GM23248 (cell line): ENCODE results near the gene SMPDL3B. TPM values are rescaled to one million over a fixed set of nuclear protein-coding genes. Genes with fewer than 3 reads are reported as not detected.

Experiments used
- DNase-seq: peaks from one replicate; pipeline ENCODE4 v3.0.0-alpha.2; 2015
- H2AFZ ChIP-seq: fragments of 200-600 bp; sonication (generic); 2 replicates; pipeline ENCODE4 v1.6.1; 2016; ENCODE audit warnings: antibody characterized with exemption
- H3F3A ChIP-seq: fragments of 200-600 bp; sonication (generic); 2 replicates; pipeline ENCODE4 v1.6.1; 2016; ENCODE audit warnings: mild to moderate bottlenecking, antibody characterized with exemption, mixed run types; ENCODE audit not compliant: insufficient read depth
- H3K27ac ChIP-seq: fragments of 200-600 bp; sonication (generic); 2 replicates; pipeline ENCODE4 v1.5.1; 2016; ENCODE audit warnings: mild to moderate bottlenecking
- H3K27me3 ChIP-seq: fragments of 200-600 bp; sonication (generic); replicated peaks from 2 replicates; pipeline ENCODE4 v1.6.1; 2016; ENCODE audit warnings: mild to moderate bottlenecking; ENCODE audit not compliant: insufficient read depth
- H3K36me3 ChIP-seq: fragments of 200-600 bp; sonication (generic); 2 replicates; pipeline ENCODE4 v1.6.1; 2016; ENCODE audit warnings: low read depth, mild to moderate bottlenecking
- H3K4me1 ChIP-seq: fragments of 200-600 bp; sonication (generic); 2 replicates; pipeline ENCODE4 v1.6.1; 2016; ENCODE audit warnings: mild to moderate bottlenecking; ENCODE audit not compliant: insufficient read depth
- H3K4me2 ChIP-seq: fragments of 200-600 bp; sonication (generic); one replicate; pipeline ENCODE4 v1.6.1; 2016; ENCODE audit warnings: mild to moderate bottlenecking; ENCODE audit not compliant: unreplicated experiment
- H3K4me3 ChIP-seq: fragments of 200-600 bp; sonication (generic); 2 replicates; pipeline ENCODE4 v1.5.1; 2016; ENCODE audit warnings: mild to moderate bottlenecking
- H3K79me2 ChIP-seq: fragments of 200-600 bp; sonication (generic); 2 replicates; pipeline ENCODE4 v1.6.1; 2016; ENCODE audit warnings: mild to moderate bottlenecking; ENCODE audit not compliant: insufficient read depth
- H3K9ac ChIP-seq: fragments of 200-600 bp; sonication (generic); 2 replicates; pipeline ENCODE4 v1.6.1; 2016; ENCODE audit warnings: mild to moderate bottlenecking
- H3K9me2 ChIP-seq: fragments of 200-600 bp; sonication (generic); 2 replicates; pipeline ENCODE4 v1.6.1; 2016; ENCODE audit warnings: mixed run types, mild to moderate bottlenecking, moderate library complexity; ENCODE audit not compliant: insufficient read depth
- H3K9me3 ChIP-seq: fragments of 200-600 bp; sonication (generic); one replicate; pipeline ENCODE4 v1.6.1; 2017; ENCODE audit warnings: low read depth
- H4K20me1 ChIP-seq: fragments of 200-600 bp; sonication (generic); 2 replicates; pipeline ENCODE4 v1.6.0; 2016; ENCODE audit not compliant: insufficient read depth
- EZH2 ChIP-seq: fragments of 200-600 bp; sonication (generic); IDR thresholded peaks from 2 replicates; pipeline ENCODE4 v1.6.1; 2018; ENCODE audit warnings: antibody characterized with exemption, mild to moderate bottlenecking; ENCODE audit not compliant: insufficient read depth, poor library complexity, severe bottlenecking
- EZH2phosphoT487 ChIP-seq: fragments of 200-600 bp; sonication (generic); IDR thresholded peaks from 2 replicates; pipeline ENCODE4 v1.6.1; 2018; ENCODE audit warnings: antibody characterized with exemption, moderate library complexity, mild to moderate bottlenecking, low read depth; ENCODE audit not compliant: insufficient read depth
- WGBS, 2 experiments: methylation state at CpG; one replicate each; pipeline ENCODE4 v1.1.6; 2015 to 2017; ENCODE audit warnings: low lambda C conversion rate in 2 of 2, low coverage in 1 of 2; ENCODE audit errors: missing lambda C conversion rate in 2 of 2; 5-methylcytosine and 5-hydroxymethylcytosine counted together
- in situ Hi-C: fragments of 300-500 bp; cut with MboI; formaldehyde crosslinking; loops from 2 replicates; pipeline ENCODE4 v1.15.0; 2020
- polyA plus RNA-seq: library from polyadenylated mRNA; unstranded; fragments of >200 nt; fragmentation: Nextera tagmentation; extraction: Ambion mirVana; gene quantifications from 2 replicates; pipeline ENCODE4 v1.2.1, GENCODE V29; 2016
- total RNA-seq: library from RNA; depleted of rRNA; stranded (reverse); fragments of >200 nt; shearing (Covaris generic); gene quantifications from 2 replicates; pipeline ENCODE4 v1.2.3, GENCODE V29; 2014

Gene SMPDL3B
- total and polyA plus RNA-seq, 2 experiments from 2014 or later = not detected

DNA sequence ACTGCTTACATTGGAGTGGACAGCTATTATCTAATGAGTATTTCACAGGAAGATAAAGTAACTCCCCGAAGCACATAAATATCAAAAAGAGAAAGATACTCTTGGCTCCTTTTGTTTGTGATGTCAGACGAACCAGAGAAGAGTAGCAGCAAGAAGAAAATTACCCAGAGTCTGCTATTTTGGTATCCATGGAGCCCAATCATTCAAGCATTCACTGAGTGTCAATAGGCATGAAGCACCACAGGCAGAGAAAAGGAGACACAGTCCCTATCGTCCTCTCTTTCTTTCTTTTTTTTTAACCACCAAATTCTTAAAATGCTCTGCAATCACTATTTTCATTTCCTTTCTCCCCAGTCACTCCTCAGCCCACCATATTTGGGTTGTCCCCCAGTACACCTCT, 40.3 kb upstream of the SMPDL3B start:
- WGBS, 2 experiments = 69 to 83% methylated on average over 3 of the region's 3 CpGs
- in situ Hi-C loops = no loop called here
- peaks cover 36% of the 10 kb centered on the region for H3K36me3 ChIP-seq

DNA sequence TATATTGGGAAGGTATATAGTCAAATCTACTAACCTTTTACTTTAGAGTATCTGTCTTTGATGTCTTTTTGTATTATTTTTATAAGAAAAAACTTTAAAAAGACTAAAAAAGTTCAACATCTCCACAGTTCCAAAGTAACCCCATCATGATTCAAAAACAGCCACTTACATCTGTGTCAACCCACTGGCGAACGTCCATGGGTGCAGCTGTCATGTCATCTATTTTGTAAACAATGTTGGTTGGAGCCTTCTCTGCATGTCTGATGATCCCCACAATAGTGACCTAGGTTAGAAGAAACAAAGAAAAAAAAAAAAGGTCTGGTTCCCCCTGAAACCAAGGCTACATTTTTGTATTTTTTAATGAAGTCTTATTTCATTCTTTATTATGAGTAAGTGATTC, 28.0 kb upstream of the SMPDL3B start:
- no peak overlapping the region for H3K27ac ChIP-seq
- in situ Hi-C loops = no loop called here
- no peak for DNase-seq

More for the DNA sequence above, 40.3 kb upstream of the SMPDL3B start:
- TF ChIP-seq EZH2 (no peak), EZH2phosphoT487 (no peak)
- no peak overlapping the region for H3K4me3 ChIP-seq
- DNase-seq = no peak
- no peaks in the 10 kb centered on the region for H3K9me3 ChIP-seq
- no peaks in the 10 kb centered on the region for H3K9me2 ChIP-seq
- peaks cover 12% of the 10 kb centered on the region for H3F3A ChIP-seq
- no peaks in the 10 kb centered on the region for H3K79me2 ChIP-seq
- no peak overlapping the region for H3K9ac ChIP-seq
- H3K27me3 ChIP-seq = no peaks in the 10 kb centered on the region
- H3K27ac ChIP-seq = no peak overlapping the region
- no peak overlapping the region for H3K4me2 ChIP-seq
- H2AFZ ChIP-seq = no peak overlapping the region
- no peaks in the 10 kb centered on the region for H4K20me1 ChIP-seq
- H3K4me1 ChIP-seq = no peaks in the 10 kb centered on the region

DNA sequence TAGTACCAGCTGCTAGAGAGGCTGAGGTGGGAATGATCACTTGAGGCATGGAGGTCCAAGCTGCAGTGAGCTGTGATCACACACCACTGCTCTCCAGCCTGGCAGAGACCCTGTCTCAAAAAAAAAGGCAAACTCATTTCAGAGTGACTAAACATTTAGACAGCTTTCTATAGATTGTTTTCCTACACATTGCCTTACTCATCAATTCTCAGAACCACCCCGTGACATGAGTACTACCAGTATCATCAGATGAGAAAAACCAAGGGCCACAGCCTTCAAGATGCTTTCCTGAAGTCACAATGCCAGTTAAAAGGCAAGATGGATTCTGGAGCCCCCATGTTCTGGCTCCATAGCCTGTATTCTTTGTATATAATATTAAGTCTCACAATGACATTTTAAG, 22.4 kb upstream of the SMPDL3B start:
- DNase-seq = no peak
- Histone ChIP-seq H3K27ac (no peak overlapping the region), H3K27me3 (no peaks in the 10 kb centered on the region), H3K4me3 (no peak overlapping the region), H3K4me1 (peaks cover 3% of the 10 kb centered on the region; the same call in 1 of the 2 replicates), H4K20me1 (no peaks in the 10 kb centered on the region), H2AFZ (no peak overlapping the region), H3K9me2 (no peaks in the 10 kb centered on the region), H3K4me2 (no peak overlapping the region), H3F3A (no peaks in the 10 kb centered on the region), H3K9me3 (no peaks in the 10 kb centered on the region), H3K79me2 (peaks cover 42% of the 10 kb centered on the region), H3K36me3 (peaks cover 5% of the 10 kb centered on the region; the same call in 1 of the 2 replicates), H3K9ac (no peak overlapping the region)
- 86 to 93% methylated on average over 1 of the region's 1 CpG for WGBS, 2 experiments
- in situ Hi-C loops = no loop called here
- no peak for TF ChIP-seq EZH2phosphoT487
- no peak for TF ChIP-seq EZH2

More for the DNA sequence above, 28.0 kb upstream of the SMPDL3B start:
- no peaks in the 10 kb centered on the region for H3K4me1 ChIP-seq
- H3F3A ChIP-seq = peaks cover 16% of the 10 kb centered on the region; the same call in 1 of the 2 replicates
- no peak overlapping the region for H3K9ac ChIP-seq
- no peaks in the 10 kb centered on the region for H4K20me1 ChIP-seq
- peaks cover 40% of the 10 kb centered on the region for H3K36me3 ChIP-seq
- no peak overlapping the region for H2AFZ ChIP-seq
- no peaks in the 10 kb centered on the region for H3K9me2 ChIP-seq
- 0 out of 2 replicates have a peak, but pooled peaks cover 17% of the 10 kb centered on the region for H3K79me2 ChIP-seq
- H3K9me3 ChIP-seq = no peaks in the 10 kb centered on the region
- 77 to 78% methylated on average over 2 of the region's 2 CpGs for WGBS, 2 experiments
- no peaks in the 10 kb centered on the region for H3K27me3 ChIP-seq
- TF ChIP-seq EZH2phosphoT487 (no peak), EZH2 (no peak)
- H3K4me3 ChIP-seq = no peak overlapping the region
- H3K4me2 ChIP-seq = no peak overlapping the region

DNA sequence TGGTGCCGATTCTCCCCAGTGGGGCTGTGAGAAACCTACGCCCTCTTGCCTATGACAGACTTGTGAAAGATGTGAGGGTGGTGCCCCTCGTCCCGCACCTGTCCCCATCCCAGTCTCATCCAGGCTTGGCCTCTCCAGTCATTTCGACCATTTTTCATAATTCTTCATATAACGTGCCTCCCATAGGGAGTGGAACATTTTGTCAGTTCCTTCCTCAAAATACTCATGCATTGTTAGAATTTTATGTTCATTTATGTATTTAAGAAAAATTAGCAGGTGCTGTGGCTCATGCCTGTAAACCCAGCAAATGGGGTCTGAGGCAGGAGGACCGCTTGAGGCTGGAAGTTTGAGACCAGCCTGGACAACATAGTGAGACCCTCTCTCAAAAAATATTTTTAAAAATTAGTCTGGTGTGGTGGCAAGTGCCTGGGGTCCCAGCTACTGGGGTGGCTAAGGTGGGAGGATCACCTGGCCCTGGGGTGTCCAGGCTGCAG, 19.7 kb upstream of the SMPDL3B start:
- H3F3A ChIP-seq = no peaks in the 10 kb centered on the region
- in situ Hi-C loops = no loop called here

DNA sequence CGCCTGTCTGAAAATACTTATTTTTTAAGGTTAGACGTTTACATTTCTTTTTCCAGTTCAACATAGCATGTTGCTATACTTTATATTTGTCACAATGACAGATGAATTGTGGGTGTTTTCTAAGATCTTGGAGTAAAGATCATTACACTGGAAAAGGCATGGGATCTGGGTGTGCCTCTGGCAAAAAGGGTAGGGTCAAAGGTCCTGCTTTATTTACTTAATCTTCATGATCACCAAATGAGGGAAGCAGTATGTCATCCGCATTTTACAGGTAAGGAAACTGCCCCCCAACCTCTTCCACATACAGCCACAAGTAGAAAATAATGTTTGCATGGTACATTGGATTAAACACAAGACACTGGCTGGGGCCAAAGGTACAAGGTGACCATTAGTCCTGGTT, 12.5 kb upstream of the SMPDL3B start:
- H3K79me2 ChIP-seq = no peaks in the 10 kb centered on the region
- no peaks in the 10 kb centered on the region for H3K9me3 ChIP-seq
- no peak overlapping the region for H3K9ac ChIP-seq
- no peak overlapping the region for H3K4me2 ChIP-seq
- no peaks in the 10 kb centered on the region for H4K20me1 ChIP-seq
- DNase-seq = no peak
- H3K4me3 ChIP-seq = no peak overlapping the region
- no peak overlapping the region for H3K27ac ChIP-seq
- H3K27me3 ChIP-seq = no peaks in the 10 kb centered on the region
- H3K36me3 ChIP-seq = no peaks in the 10 kb centered on the region
- 71 to 76% methylated on average over 3 of the region's 3 CpGs for WGBS, 2 experiments
- TF ChIP-seq EZH2phosphoT487 = no peak
- TF ChIP-seq EZH2 = no peak
- H3K9me2 ChIP-seq = no peaks in the 10 kb centered on the region
- H2AFZ ChIP-seq = no peak overlapping the region
- no peaks in the 10 kb centered on the region for H3K4me1 ChIP-seq
- no peaks in the 10 kb centered on the region for H3F3A ChIP-seq
- in situ Hi-C loops = no loop called here

More for the DNA sequence above, 19.7 kb upstream of the SMPDL3B start:
- H3K4me3 ChIP-seq = peak overlapping the region; percentile 32; the same call in 1 of the 2 replicates
- DNase-seq = no peak
- H3K79me2 ChIP-seq = peaks cover 38% of the 10 kb centered on the region
- no peak overlapping the region for H3K4me2 ChIP-seq
- no peak overlapping the region for H3K9ac ChIP-seq
- peaks cover under 1% of the 10 kb centered on the region; the same call in 1 of the 2 replicates for H3K36me3 ChIP-seq
- H4K20me1 ChIP-seq = no peaks in the 10 kb centered on the region
- no peaks in the 10 kb centered on the region for H3K27me3 ChIP-seq
- no peaks in the 10 kb centered on the region for H3K9me3 ChIP-seq
- no peaks in the 10 kb centered on the region for H3K9me2 ChIP-seq
- peaks cover 3% of the 10 kb centered on the region; the same call in 1 of the 2 replicates for H3K4me1 ChIP-seq
- TF ChIP-seq EZH2phosphoT487 (no peak), EZH2 (no peak)
- peak overlapping the region; percentile 94 for H2AFZ ChIP-seq
- 0 out of 2 replicates have a peak overlapping the region, but pooled peaks have one; percentile 8 for H3K27ac ChIP-seq
- WGBS, 2 experiments = 62 to 72% methylated on average over 7 of the region's 7 CpGs
